GM12878 (cell line): ENCODE data around the gene C6orf52. TPM values are rescaled to one million over a fixed set of nuclear protein-coding genes. Genes with fewer than 3 reads are reported as not detected.

Source experiments
- CBFB ChIP-seq: IDR thresholded peaks from 2 replicates; pipeline ENCODE4 v1.6.1; 2016; ENCODE audit warnings: antibody characterized with exemption, low read depth
- CHD1 ChIP-seq: IDR thresholded peaks from 2 replicates; pipeline ENCODE4 v1.6.1; 2012; ENCODE audit warnings: low read depth, low read length, improper control_type of control experiment
- EP300 ChIP-seq, 2 experiments: fragments of 150-350 bp in 1 of 2; IDR thresholded peaks; 2 replicates each; pipeline ENCODE4 v1.6.1; 2011 to 2012; ENCODE audit warnings: low read depth in 2 of 2, low read length in 2 of 2, borderline replicate concordance in 1 of 2, improper control_type of control experiment in 1 of 2, inconsistent platforms in 1 of 2; ENCODE audit not compliant: control insufficient read depth in 1 of 2
- FOXM1 ChIP-seq: IDR thresholded peaks from 2 replicates; pipeline ENCODE4 v1.6.1; 2012; ENCODE audit warnings: low read depth, mild to moderate bottlenecking, inconsistent platforms, low read length, moderate library complexity
- MXI1 ChIP-seq: fragments of 150-350 bp; IDR thresholded peaks from 2 replicates; pipeline ENCODE4 v1.6.1; 2011; ENCODE audit warnings: low read depth, mild to moderate bottlenecking, inconsistent platforms, low read length, improper control_type of control experiment
- PAX8 ChIP-seq: fragments of 450-650 bp; IDR thresholded peaks from 2 replicates; pipeline ENCODE4 v1.6.1; 2017; ENCODE audit warnings: mild to moderate bottlenecking, moderate library complexity
- SKIL ChIP-seq: fragments of 450-650 bp; IDR thresholded peaks from 2 replicates; pipeline ENCODE4 v1.6.1; 2017; ENCODE audit warnings: mild to moderate bottlenecking, low read depth, inconsistent platforms; ENCODE audit not compliant: poor library complexity, severe bottlenecking
- TARDBP ChIP-seq: IDR thresholded peaks from 2 replicates; pipeline ENCODE4 v1.6.1; 2016; ENCODE audit warnings: borderline replicate concordance
- TBL1XR1 ChIP-seq: IDR thresholded peaks from 2 replicates; pipeline ENCODE4 v1.6.1; 2012; ENCODE audit warnings: low read depth, low read length, improper control_type of control experiment
- ZBTB40 ChIP-seq: fragments of 450-650 bp; IDR thresholded peaks from 2 replicates; pipeline ENCODE4 v1.6.1; 2016; ENCODE audit warnings: mild to moderate bottlenecking, moderate library complexity, borderline replicate concordance
- ZNF274 ChIP-seq: IDR thresholded peaks from one replicate; pipeline ENCODE4 v1.8.0; 2011; ENCODE audit not compliant: insufficient read length, insufficient read depth
- polyA plus RNA-seq, 11 experiments: library from polyadenylated mRNA; depleted of rRNA in 4 of 11; unstranded in 6 of 11; stranded (reverse) in 5 of 11; fragments of >200 nt; fragmentation: Nextera tagmentation in 4 of 11; fragmentation: Illumina TruSeq in 1 of 11; extraction: Ambion mirVana in 4 of 11; extraction: Trizol in 1 of 11; gene quantifications; 1 replicate in 1 of 11; 2 replicates in 10 of 11; pipeline versions ENCODE4 v1.2.1 to v1.2.3, GENCODE V29; 2011 to 2016; ENCODE audit warnings: inconsistent platforms in 2 of 11, missing spikeins in 2 of 11, low read depth in 1 of 11
- total RNA-seq, 4 experiments: library from RNA; depleted of rRNA in 3 of 4; stranded (reverse); fragments of >200 nt in 3 of 4; fragmentation: Illumina TruSeq in 1 of 4; extraction: Trizol in 1 of 4; gene quantifications; 2 replicates each; pipeline versions ENCODE4 v1.2.1 to v1.2.3, GENCODE V29; 2013 to 2021
- TF ChIP-seq, protein P1 (sequence below): fragments of 450-650 bp; IDR thresholded peaks from 2 replicates; pipeline ENCODE4 v1.6.1; 2017; ENCODE audit warnings: mild to moderate bottlenecking, moderate library complexity
- TF ChIP-seq, protein P2 (sequence below): fragments of 450-650 bp; formaldehyde crosslinking; IDR thresholded peaks from 2 replicates; pipeline ENCODE4 v1.5.0; 2022; ENCODE audit warnings: mild to moderate bottlenecking, missing genetic modification characterization
- TF ChIP-seq, protein P3 (sequence below): IDR thresholded peaks from 2 replicates; pipeline ENCODE4 v1.6.1; 2012; ENCODE audit warnings: low read depth, low read length, improper control_type of control experiment

The C6orf52 gene
- total and polyA plus RNA-seq, 10 of the 15 experiments (the other 5 are each of a cell fraction or from before 2014, with no cell fraction given): 2.7 to 15.1 (median 4.9) TPM

GRCh38 chr6:10694302-10695085 lies at the start of gene C6orf52, which contains the start of gene PAK1IP1 (continued):
- TF ChIP-seq, protein P1, sequence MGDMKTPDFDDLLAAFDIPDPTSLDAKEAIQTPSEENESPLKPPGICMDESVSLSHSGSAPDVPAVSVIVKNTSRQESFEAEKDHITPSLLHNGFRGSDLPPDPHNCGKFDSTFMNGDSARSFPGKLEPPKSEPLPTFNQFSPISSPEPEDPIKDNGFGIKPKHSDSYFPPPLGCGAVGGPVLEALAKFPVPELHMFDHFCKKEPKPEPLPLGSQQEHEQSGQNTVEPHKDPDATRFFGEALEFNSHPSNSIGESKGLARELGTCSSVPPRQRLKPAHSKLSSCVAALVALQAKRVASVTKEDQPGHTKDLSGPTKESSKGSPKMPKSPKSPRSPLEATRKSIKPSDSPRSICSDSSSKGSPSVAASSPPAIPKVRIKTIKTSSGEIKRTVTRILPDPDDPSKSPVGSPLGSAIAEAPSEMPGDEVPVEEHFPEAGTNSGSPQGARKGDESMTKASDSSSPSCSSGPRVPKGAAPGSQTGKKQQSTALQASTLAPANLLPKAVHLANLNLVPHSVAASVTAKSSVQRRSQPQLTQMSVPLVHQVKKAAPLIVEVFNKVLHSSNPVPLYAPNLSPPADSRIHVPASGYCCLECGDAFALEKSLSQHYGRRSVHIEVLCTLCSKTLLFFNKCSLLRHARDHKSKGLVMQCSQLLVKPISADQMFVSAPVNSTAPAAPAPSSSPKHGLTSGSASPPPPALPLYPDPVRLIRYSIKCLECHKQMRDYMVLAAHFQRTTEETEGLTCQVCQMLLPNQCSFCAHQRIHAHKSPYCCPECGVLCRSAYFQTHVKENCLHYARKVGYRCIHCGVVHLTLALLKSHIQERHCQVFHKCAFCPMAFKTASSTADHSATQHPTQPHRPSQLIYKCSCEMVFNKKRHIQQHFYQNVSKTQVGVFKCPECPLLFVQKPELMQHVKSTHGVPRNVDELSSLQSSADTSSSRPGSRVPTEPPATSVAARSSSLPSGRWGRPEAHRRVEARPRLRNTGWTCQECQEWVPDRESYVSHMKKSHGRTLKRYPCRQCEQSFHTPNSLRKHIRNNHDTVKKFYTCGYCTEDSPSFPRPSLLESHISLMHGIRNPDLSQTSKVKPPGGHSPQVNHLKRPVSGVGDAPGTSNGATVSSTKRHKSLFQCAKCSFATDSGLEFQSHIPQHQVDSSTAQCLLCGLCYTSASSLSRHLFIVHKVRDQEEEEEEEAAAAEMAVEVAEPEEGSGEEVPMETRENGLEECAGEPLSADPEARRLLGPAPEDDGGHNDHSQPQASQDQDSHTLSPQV: peak; percentile 83
- TF ChIP-seq EP300 (IDR thresholded peaks at IDR 0.05; ENCODE audit: borderline replicate concordance in 1 of 2, control insufficient read depth in 1 of 2, low read depth in 2 of 2, low read length in 2 of 2): 0 out of 4 replicates have a peak, but pooled peaks of 1 of the 2 experiments have one; percentile 60
- TF ChIP-seq, protein P2, sequence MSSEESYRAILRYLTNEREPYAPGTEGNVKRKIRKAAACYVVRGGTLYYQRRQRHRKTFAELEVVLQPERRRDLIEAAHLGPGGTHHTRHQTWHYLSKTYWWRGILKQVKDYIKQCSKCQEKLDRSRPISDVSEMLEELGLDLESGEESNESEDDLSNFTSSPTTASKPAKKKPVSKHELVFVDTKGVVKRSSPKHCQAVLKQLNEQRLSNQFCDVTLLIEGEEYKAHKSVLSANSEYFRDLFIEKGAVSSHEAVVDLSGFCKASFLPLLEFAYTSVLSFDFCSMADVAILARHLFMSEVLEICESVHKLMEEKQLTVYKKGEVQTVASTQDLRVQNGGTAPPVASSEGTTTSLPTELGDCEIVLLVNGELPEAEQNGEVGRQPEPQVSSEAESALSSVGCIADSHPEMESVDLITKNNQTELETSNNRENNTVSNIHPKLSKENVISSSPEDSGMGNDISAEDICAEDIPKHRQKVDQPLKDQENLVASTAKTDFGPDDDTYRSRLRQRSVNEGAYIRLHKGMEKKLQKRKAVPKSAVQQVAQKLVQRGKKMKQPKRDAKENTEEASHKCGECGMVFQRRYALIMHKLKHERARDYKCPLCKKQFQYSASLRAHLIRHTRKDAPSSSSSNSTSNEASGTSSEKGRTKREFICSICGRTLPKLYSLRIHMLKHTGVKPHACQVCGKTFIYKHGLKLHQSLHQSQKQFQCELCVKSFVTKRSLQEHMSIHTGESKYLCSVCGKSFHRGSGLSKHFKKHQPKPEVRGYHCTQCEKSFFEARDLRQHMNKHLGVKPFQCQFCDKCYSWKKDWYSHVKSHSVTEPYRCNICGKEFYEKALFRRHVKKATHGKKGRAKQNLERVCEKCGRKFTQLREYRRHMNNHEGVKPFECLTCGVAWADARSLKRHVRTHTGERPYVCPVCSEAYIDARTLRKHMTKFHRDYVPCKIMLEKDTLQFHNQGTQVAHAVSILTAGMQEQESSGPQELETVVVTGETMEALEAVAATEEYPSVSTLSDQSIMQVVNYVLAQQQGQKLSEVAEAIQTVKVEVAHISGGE: no peak
- TF ChIP-seq MXI1: peak; percentile 99
- TF ChIP-seq CBFB: peak; percentile 95
- TF ChIP-seq TARDBP: peak; percentile 21; the same call in 1 of the 2 replicates
- TF ChIP-seq, protein P3, sequence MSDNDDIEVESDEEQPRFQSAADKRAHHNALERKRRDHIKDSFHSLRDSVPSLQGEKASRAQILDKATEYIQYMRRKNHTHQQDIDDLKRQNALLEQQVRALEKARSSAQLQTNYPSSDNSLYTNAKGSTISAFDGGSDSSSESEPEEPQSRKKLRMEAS: peak; percentile 93; the same call in 1 of the 2 replicates
- TF ChIP-seq CHD1: no peak
- no peak for TF ChIP-seq ZNF274
- peak; percentile 90 for TF ChIP-seq SKIL
- no peak for TF ChIP-seq PAX8
- no peak for TF ChIP-seq TBL1XR1
- TF ChIP-seq ZBTB40: peak; percentile 95
- peak; percentile 66 for TF ChIP-seq FOXM1
